Hepatic stellate cell (primary cell): Measurements from ENCODE around the gene C9orf78.

Experiments used
- DNase-seq: peaks from one replicate; pipeline ENCODE4 v3.0.0; 2011; ENCODE audit warnings: low spot score

Gene C9orf78

GRCh38 chr9:129835128-129835859, at the start of gene C9orf78, which contains the start of gene USP20:
TSS of gene C9orf78 (minus strand) at chr9:129835275. CDS start at chr9:129835221, 54 bp downstream.
TSS of gene USP20 (plus strand) at chr9:129835458. CDS start at chr9:129852556, 17,098 bp downstream.
- DNase-seq: peak; percentile 96

- peak; percentile 85 for DNase-seq
Observed at GRCh38 chr9:129884220-129885017, 49.3 kb upstream of the C9orf78 start.

DNA sequence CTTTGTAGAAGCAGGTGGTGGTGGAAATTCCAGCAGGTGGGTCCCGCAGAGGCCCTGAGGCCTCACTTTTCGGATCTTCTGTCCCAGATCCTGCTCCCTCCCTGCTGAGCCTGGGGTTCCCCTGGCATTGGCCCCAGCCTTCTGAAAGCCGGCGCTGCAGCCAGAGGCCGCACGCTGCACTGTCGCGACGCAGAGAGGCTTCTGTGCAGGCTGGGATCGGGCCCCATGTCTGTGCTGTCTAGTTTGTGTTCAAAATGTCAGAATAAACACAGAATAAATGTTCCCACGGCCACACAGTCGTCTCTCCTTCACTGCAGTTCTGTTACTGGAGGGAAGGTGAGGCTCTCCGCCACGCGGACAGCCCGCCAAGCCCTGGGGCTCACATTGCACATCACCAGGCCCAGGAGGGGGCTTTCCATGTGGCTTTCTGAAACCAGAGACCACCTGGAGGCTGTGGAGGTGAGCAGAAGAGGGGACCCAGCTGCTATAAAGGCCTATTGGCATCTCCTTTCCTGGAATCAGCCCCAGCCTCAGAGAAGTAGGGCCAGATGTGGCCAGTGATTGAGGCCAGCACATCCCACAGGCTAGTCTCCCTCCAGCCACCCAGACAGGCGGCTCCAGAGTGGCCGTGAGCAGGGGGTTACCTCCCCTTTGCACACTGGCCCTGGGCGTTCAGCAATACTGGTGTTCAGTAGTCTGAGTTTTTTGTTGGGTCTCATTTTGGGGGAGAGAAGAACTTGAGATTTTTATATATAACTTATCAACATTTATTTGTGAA, 46.7 kb upstream of the C9orf78 start:
- no peak for DNase-seq

DNA sequence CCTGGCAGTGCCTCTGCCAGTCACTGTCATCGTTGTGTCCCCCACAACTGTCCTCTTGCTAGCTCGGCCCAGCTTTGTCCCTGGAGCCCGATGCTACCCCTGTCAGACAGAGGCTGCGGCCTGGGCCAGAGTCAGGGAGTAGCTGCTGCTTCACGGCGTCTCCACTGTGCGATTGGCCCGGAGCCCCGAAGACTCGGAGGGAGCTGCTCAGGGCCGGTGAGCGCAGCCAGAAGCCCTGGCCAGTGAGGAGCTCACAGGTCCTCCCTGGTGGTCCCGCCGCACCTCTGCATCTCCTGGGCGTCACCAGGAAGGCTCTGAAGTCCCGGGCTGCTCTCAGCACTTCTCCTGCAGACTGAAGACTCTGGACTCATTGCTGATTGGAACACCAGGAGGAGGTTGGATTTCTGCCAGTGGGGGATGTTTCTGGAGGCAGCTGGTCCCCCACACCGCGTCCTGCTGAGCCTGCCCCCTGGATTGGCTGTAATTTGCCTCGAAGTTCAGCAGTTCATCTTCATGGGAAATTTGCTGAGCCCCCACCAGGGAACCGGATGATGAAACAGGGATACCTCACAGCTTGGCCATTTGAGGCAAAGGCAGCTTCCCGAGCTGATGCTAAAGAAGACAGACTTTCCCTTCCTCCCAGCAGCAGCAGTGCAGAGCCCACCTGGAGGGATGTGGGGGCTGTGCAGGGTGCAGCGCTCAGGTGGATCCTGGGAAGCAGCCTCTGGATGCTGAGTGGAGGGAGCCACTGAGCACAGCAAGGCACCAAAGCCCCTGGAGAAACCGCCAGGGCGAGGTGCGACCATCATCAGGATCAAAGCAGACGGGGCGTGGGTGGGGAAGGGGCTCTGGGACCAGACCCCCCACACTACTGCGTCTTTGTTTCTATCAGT, 45.8 kb upstream of the C9orf78 start:
- DNase-seq: no peak

DNA sequence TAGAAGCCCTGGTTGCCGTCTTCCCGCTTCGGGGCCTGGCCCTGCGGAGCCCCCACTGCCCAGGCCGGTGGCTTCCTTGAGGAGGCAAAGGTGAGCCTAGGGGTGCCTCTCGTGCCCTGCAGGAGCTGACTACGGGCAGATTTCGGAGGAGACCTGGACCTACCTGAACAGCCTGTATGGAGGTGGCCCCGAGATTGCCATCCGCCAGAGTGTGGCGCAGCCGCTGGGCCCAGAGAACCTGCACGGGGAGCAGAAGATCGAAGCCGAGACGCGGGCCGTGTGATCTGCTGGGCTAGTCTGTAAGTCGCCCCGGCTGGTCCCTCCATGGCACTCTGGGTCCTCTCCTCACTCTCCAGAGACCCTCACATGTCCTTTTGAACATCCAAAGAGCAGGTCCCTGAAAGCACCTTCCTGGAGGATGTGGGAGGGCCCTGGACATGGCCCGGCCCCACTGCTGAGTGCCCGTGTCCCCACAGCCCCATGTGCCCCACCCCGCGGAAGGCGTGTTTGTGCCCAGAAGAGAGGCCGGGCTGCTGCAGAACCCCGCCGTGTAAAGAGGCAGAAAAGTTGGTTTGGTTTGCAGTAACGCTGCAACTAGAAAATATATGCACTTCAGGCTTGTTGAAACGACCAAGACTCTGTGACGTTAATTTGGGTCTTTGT, 45.0 kb upstream of the C9orf78 start:
- no peak for DNase-seq

GRCh38 chr9:129879103-129879699, 44.1 kb upstream of the C9orf78 start:
- no peak for DNase-seq

DNA sequence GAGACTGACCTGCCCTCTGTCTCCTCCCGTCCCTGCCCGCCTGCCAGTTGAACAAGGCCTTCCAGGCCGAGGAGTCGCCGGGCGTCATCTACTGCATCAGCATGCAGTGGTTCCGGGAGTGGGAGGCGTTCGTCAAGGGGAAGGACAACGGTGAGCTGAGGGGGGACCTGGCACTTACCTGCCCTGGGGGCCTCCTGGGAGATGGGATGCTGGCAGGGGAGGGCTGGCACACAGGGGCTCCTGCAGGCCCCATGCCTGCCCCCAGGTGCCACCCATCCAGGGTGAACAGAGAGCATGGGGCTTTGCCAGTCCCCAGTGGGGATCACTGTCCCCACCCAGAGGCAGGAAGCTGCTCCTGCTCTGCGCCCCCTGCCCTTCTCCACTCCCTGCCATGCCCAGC, 43.2 kb upstream of the C9orf78 start:
- no peak for DNase-seq

DNA sequence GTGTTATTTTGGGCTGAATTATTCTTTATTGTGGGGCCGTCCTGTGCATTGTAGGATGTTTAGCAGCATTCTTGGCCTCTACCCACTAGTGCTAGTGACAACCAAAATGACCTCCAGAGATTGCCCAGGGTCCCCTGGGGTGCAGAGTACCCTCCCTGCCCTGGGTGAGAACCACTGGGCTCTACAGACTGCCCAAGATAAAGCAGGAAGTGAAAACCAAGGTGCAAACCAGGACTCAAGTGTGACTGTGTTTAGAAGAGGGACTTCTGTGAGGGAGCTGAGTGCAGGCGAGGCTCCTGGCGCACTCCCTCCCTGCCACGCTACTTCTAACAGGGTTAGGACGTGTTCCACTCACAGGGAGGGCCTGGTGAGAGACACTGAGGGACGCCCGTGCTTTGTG, 41.7 kb upstream of the C9orf78 start:
- no peak for DNase-seq

DNA sequence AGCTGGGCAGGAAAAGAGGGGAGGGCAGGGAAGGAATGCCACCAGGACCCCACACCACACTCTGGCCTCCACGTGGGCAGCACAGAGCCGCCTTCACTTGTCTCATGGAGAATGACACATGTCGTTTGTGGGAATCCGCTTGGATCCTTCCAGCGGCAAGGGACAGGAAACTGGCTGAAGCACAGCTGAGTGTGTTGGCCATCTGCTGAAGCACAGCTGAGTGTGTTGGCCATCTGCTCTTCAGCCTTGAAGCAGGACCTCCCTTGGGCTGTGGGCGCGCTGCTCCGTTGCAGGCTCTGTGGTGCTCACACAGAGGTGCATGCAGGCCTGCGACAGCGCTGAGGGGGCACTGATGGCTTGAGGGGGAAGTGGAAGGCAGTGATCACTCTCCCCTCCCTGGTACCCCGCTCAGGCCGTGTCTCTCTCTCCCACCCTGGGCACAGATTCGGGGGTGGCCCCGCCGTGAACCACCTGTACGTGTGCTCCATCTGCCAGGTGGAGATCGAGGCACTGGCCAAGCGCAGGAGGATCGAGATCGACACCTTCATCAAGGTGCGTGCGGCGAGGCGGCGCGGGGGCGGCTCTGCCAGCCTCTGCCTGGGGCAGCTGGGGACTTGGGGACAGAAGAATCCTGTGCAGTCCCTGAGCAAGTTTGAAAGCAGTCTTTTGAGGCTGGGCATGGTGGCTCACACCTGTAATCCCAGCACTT, 40.8 kb upstream of the C9orf78 start:
- no peak for DNase-seq

DNA sequence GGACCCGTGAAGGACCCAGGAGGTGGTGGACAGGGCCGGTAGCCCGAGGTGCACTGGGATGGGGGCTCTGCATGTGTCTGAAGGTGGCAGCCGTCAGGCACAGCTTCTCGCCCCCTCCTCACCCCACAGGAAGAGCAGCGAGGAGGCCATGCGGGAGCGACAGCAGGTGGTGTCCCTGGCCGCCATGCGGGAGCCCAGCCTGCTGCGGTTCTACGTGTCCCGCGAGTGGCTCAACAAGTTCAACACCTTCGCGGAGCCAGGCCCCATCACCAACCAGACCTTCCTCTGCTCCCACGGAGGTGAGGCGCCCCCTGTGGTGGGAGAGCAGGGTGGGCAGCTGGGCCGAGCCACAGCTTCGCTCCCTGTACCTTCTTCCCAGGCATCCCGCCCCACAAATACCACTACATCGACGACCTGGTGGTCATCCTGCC, 40.1 kb upstream of the C9orf78 start:
- DNase-seq: no peak

GRCh38 chr9:129874261-129875101, 39.4 kb upstream of the C9orf78 start:
- DNase-seq: no peak

GRCh38 chr9:129873563-129874190, 38.6 kb upstream of the C9orf78 start:
- DNase-seq: no peak

DNA sequence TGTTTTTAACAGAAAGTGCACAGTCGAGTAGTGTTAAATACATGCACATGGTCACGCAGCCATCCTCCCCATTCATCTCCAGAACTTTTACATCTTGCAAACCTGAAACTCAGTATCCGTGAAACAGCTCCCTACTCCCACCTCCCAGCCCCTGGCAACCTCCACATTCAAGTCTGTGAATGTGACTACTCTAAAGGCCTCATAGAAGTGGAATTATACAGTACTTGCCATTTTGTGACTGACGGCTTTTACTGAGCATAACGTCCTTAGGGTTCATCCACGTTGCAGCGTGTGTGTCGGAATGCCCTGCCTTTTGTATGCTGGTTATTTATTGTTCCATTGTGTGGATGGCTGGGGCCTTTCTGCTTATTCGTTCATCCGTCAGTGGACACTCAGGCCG, 36.0 kb upstream of the C9orf78 start:
- DNase-seq: no peak

- DNase-seq: no peak
Observed at GRCh38 chr9:129869585-129870501, 34.8 kb upstream of the C9orf78 start.

- no peak for DNase-seq
Observed at GRCh38 chr9:129868872-129869486, 33.9 kb upstream of the C9orf78 start.

DNA sequence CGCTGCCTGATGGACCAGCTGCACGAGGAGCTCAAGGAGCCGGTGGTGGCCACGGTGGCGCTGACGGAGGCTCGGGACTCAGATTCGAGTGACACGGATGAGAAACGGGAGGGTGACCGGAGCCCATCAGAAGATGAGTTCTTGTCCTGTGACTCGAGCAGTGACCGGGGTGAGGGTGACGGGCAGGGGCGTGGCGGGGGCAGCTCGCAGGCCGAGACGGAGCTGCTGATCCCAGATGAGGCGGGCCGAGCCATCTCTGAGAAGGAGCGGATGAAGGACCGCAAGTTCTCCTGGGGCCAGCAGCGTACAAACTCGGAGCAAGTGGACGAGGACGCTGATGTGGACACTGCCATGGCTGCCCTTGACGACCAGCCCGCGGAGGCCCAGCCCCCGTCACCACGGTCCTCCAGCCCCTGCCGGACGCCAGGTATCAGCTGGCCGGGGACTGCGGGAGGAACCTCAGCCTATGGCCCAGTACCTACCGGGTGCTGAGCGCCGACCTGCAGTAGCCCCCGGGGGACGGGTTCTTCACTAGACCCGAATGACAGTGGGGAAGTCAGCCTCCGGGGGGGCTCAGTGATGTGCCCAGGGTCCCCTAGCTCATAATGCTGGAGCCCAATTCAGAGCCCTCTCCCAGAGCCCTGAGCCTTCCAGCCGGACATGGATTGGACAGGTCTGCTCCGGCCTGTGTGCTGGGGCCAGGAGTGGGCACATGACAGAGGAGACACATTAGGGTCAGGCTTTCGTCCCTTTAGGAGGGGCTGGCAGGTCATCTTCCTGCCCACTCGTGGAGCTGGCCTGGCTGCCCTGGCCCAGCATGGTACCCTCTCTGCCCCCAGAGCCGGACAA, 33.2 kb upstream of the C9orf78 start:
- no peak for DNase-seq
